AG08395 (cell line): Measurements from ENCODE around the gene MAML1.
A peak's percentile ranks its signal among the peaks of the same experiment; 100 is the strongest.

Source experiments
- DNase-seq: peaks from one replicate; pipeline ENCODE4 v3.0.0; 2012; ENCODE audit warnings: mixed read lengths, low spot score

MAML1 gene

GRCh38 chr5:179806250-179807048, 73.8 kb downstream of the MAML1 start, which contains the start of gene MGAT4B:
MGAT4B (minus strand) TSS chr5:179806866; CDS start chr5:179806583, 283 bp downstream.
- peak; percentile 89 for DNase-seq

DNA sequence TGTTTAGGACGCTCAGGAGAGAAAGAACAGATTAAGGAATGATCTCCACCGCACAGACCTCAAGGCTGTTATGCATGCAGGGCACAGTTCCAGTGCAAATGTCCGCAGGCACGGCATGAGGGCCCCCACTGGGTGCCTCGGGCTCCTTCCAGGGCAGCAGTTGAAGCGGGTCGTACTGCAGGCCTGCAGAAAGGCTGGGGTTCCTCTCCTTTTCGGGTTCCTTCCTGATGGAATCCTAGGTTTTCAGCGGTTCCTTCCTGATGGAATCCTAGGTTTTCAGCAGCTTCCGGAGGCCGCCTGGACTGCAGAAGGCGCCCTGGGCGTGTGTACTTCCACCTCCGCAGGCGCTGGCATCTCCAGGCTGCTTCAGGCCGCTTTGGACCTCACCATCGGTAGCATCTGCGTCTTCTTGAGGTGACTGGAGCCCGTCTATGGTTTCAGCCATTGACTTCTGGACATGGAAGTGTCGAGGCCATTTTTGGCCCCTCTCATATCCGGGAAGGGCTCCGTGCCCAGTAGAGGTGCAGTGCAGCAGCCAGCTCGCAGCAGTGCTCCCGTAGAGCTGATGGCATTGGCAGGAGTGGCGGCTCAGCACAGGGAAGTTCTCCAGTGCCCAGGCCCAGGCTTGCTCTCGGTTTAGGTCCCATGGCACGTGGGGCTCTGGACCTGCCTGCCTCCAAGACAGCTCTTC, 79.7 kb downstream of the MAML1 start:
- DNase-seq, result no peak

DNA sequence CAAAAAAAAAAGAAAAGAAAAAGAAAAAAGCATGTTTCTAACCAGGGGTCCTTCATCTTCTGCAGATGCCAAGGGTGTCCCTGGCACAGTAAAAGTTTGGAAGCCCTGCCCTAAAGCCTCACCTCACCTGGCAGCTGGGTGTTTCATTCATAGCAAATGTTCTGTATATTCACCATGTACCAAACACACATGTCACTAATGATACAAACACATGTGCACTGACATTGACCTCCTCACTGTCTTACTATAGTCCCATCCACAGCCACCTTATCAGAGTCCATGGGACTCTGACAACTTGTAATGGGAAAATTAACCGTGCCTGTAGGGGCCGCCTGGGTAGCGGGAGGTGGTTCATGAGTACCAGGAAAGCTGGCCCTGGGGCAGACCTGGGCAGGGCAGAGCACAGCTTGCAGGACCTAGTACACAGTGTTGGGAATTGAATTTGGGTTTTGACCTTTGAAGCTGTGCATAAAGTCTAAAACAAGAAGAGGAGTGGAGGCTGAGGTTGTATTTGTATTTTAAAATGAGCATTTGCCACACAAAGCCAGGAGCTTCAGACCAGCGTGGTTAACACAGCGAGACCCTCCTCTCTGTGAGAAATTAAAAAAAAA, 80.5 kb downstream of the MAML1 start:
- no peak for DNase-seq

- no peak for DNase-seq
These were observed 81.5 kb downstream of the MAML1 start for GRCh38 chr5:179814090-179814489.

GRCh38 chr5:179815491-179816249, 83.0 kb downstream of the MAML1 start:
- DNase-seq, result no peak

GRCh38 chr5:179816401-179816795, 83.8 kb downstream of the MAML1 start:
- DNase-seq, result no peak

DNA sequence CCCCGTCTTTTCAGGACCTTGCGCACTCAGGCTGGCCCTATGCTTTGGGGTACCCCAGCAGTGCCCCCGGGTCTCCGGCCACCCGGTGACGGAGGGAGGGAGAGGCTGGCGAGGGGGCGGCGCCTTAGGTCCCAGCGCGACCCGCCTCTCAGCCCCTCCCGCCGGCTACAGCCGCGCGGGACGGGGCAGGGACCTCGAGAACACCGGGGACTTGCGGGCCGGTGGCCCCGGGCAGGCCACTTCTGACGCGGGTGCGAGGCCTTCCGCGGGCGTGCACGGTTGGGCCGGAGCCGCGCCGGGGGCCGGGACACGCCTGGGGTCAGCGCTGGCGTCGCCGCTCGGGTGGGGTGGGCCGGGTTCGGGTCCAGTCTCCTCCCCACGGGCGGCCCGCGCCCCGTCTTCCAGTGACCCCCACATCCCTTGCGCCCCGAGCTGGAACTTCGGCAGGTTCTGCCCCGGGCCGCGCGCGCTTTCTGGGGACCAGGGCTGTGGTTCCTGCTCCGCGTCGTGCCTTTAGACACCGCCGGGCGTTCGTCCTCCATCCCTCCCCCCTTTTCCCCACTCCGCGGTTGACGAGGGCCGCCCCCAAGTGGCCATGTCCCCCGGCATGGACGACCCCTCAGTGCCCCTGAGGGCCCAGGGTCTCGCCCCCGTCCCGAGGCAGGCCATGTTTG, 84.3 kb downstream of the MAML1 start:
- DNase-seq, result no peak

- DNase-seq, result no peak
These were observed 84.8 kb downstream of the MAML1 start for GRCh38 chr5:179817470-179817840.

DNA sequence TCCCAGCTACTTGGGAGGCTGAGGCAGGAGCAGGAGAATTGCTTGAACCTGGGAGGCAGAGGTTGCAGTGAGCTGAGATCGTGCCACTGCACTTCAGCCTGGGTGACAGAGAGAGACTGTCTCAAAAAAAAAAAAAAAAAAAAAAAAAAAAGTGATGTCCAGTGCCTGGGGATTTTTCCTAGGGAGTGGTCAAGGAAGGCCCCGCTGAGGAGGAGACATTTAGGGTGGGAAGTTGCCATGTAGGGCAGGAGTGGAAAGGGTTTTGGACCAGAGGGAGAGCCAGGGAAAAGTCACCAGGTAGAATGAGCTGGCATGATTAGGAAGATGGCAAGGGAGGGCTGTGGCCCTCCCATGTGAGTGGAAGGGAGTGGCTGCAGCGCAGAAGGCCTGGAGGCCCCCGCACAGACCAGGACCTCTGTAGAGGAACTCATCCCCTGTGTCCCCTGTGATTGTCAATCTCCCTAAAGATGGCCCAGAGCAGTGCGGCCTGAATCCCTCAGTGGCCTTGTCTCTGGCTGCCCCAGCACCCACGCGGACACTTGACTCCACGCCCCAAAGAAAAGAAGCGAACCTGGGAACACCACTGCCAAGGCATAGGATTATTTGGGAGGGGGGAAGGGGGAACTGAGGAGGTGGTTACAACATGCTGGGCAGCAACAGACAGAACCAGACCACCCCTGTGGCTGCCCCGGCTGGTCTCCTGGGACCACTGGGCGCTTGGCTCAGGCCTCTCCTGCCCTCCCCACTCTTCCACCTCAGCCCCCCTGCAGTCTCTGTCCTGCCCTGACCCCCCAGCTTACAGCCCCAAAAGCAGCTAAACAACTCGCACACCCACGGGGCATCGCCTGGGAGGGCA, 85.5 kb downstream of the MAML1 start:
- DNase-seq, result no peak

DNA sequence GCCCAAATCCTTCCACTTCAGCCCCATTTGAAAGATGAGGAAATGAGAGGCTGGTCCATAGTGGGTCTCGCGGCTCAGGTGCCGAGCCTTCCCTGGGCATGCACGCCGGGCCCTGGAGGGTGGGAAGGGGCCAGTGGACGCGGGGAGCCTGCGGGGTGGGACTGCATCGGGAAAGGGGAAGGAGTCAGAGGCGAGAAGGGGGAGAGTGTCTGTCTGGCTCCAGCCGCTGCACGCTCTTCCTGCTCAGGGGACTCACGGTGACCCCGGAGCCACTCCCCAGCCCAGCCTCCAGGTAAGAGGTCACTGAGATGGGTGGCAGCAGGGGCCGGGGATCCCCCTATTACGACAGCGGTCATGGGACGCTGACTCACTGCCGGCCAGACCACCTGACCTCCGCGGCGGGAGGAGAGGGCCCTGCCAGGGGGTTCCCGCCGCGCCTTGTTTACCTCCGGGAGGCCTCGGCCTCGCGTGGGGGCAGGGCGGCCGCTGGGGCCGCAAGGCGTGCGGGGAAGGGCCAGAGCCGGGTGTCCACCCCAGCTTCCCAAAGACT, 86.2 kb downstream of the MAML1 start:
- DNase-seq, result peak; percentile 88

DNA sequence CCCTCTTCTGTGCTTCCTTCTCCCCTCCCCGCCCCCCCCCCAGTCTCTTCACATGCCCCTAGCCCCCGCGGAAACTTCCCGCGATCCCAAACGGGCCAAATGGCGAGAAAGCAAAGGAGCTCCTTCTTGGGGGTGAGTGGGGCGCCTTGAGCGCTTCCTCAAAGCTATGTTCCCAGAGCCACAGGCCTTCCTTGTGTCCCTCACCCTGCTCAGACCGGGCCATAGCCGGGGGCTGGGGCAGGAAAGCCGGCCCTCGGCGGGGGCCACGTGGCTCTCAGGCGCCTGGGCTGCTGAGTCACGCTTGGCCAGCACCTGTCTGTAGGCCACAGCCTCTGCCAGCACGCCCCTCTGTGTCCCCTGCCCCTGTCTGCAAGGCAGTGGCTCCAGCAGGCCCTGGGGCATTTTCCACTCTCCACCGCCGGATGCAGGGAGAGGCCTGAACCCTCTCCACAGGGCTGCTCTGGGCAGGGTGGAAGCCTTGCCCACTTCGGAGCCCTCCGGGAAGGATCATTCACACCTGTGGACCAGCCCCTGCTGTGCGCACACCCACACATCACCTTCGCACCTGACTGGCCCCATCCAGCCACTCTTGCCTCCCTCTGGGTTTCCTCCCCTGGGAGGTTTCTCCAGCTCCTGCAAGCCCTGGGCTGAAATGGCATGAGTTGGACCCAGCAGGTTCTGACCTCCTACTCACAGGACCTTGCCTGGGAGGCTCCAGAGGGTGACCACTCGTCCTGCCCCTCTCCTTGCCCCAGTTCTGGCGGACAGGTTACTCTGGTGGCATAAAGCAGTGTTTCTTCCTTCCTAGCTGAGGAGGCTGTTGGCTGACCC, 86.9 kb downstream of the MAML1 start:
- DNase-seq, result peak; percentile 38

DNA sequence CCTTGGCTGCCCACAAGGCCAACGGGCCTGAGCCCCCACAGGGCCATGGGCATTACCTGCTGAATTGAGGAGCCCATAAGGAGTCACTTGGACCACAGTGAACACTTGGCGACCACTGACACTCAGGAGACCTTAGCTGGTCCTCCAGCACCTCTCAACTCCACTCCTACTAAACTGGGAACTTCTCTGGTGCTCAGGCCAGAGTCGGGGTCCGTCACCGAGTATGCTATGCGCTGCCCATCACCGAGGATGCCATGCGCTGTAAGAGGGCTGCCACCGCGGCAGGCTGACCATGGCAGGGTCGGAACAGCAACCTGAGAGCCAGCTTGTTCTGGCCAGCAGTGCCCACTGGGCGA, 87.5 kb downstream of the MAML1 start:
- no peak for DNase-seq

DNA sequence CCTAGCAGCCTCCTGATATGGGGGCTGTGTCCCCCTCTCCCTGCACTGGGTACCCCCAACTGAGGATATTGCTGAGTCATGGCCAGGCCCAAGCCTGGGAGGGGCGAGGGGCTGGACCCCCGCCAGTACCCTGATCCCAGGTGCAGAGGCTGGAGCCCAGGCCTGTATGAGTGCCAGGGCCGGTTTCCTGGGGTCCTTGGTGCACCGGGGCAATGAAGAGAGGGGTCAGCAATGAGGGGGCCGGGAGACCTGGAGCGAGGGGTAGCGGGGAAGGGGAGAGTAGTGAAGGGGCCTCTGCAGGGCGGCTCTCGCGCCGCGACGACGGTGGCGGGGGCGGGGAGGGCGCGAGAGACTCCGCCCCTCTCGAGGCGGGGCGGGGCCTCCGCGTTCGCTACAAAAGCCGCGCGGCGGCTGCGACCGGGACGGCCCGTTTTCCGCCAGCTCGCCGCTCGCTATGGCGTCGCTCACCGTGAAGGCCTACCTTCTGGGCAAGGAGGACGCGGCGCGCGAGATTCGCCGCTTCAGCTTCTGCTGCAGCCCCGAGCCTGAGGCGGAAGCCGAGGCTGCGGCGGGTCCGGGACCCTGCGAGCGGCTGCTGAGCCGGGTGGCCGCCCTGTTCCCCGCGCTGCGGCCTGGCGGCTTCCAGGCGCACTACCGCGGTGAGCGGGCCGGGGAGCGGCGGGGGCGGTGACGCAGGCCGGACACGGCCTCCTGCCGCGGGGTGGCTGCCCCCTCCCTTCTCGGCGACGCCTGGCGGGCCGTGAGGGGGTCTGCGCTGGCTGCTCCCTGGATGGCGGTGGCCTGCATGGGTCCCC, 88.1 kb downstream of the MAML1 start, which contains the start of gene SQSTM1:
TSS of gene SQSTM1 (plus strand) at position 423 of the 815 bp plus-strand sequence. CDS start at position 455, 32 bp downstream.
- DNase-seq, result peak; percentile 92

DNA sequence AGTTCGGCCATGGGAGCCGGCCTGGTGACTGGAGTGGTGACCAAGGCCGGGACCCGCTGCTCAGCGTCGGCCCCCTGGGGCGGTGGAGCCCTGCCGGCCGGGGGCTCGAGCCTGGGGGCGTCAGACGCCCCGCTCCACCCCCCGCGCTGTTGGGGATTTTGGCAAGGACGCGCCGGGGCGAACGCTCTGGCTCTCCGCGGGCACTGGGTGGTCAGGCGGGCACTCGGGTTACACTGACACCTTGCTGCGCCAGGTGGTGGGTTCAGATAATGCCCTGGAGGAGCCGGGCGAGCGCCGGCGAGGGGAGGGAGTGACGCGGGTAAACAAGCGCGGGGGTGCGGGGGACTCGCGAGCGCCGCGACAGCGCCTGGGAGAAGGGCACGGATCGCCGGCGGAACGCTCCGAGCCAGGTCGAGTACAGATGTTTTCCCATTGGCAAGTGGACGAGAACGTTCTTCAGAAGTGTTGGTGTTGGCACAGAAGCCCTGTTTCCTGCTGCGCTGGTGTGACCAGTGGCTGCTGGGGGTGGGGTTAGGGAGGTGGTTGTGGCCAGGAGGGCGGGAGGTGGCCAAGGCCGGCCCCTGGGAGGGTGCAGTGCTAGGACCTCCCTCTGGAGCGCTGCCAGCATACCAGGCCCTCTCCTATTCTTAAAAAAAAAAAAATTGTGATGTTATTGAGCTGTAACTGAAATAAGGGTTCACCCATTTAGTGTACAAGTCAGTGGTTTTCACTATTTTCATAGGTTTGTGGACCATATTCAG, 88.9 kb downstream of the MAML1 start:
- DNase-seq, result peak; percentile 98

- DNase-seq, result no peak
These were observed 89.4 kb downstream of the MAML1 start for GRCh38 chr5:179822059-179822432.

GRCh38 chr5:179822444-179822990, 89.9 kb downstream of the MAML1 start:
- no peak for DNase-seq

DNA sequence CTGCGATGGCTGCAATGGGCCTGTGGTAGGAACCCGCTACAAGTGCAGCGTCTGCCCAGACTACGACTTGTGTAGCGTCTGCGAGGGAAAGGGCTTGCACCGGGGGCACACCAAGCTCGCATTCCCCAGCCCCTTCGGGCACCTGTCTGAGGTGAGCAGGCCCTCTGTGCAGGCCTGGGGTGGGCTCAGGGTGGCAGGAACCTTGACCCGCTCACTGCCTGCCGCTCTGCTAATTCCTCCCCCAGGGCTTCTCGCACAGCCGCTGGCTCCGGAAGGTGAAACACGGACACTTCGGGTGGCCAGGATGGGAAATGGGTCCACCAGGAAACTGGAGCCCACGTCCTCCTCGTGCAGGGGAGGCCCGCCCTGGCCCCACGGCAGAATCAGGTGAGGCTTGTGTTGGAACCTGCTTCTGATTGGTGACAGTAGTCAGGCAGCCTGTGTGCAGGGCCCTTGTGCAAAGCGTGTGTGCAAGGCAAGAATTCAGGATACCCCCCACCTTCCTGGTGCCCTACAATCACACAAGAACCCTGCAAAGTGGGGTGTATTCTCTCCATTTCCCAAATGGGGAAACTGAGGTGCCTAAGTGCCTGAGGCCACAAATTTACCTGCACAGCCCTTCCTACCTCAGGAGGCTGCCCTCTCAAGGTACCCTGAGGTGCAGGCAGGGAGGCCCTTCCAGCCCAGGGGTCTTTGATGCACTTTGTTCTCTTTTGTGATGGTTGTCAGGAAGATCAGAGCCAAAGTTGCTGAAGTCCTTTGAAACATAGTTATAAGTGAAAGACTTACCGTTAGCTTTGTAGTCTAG, 91.5 kb downstream of the MAML1 start:
- no peak for DNase-seq
